ENCODE measurements around the gene GATD1. TPM values are rescaled to one million over a fixed set of nuclear protein-coding genes. Genes with fewer than 3 reads are reported as not detected.

GATD1 gene
- total RNA-seq, 1 experiment from 2014 or later: 67.7 TPM

DNA sequence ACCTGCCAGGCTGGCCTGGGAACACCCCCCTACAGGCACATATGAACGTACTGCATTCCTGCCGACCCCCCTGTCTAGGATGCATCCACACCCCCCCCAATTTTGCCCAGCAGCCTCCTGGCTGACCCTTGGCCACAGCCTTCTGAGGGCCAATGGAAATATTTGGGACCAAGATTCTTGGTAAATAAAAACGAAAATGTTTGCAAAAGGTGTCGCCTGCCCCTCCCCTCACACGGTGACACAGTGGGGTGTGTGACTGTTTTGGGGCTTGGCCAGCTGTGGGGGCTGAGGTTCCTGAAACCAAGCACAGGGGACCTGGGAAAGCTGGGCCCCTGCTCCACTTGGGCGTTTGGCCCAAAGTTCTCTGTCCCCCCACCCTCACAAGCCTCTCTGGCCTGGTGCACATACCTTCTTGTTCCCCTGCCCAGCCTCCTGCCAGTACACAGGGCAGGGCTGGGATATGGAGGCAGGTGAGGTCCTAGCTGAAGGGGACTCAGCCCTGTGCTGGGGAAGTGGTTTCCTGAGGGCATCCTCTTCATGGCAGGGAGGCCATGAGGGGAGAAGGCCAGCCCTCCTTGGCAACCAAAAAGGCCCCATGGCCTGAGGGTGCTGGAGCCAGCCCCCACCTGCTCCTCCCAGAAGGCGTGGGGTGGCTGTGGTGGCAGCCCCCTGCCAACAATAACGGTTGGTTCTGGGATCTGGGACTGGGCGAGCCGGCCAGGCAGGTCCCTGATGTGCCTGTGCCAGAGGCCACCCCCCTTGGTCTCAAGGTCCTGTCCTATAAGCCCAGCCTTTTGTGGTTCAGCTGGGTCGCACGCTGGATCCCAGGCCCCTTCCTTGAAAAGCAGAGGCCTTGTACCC lies 48.3 kb upstream of the GATD1 start:
- H3K9me3 Mint-ChIP-seq (ENCODE audit: unreplicated experiment): no peaks in the 10 kb centered on the region
- H3K27me3 Mint-ChIP-seq (ENCODE audit: insufficient read depth, unreplicated experiment): no peaks in the 10 kb centered on the region
- ChIA-PET CTCF (interaction anchor here (0.6 kb wide), 1 partner anchor 12 kb away, joined by 3 read pairs; no protein-coding TSS in a partner anchor), POLR2A (interaction anchor here (0.6 to 2.0 kb wide), 6 partner anchors 9 to 1009 kb away, joined by 3 to 8 read pairs (median 4); partner anchors contain the start of gene RPLP2)
- H3K4me1 Mint-ChIP-seq (ENCODE audit: insufficient read depth, unreplicated experiment): peaks cover 5% of the 10 kb centered on the region
- H3K36me3 Mint-ChIP-seq (ENCODE audit: insufficient read depth, unreplicated experiment): peaks cover 42% of the 10 kb centered on the region
- TF ChIP-seq, protein P1, sequence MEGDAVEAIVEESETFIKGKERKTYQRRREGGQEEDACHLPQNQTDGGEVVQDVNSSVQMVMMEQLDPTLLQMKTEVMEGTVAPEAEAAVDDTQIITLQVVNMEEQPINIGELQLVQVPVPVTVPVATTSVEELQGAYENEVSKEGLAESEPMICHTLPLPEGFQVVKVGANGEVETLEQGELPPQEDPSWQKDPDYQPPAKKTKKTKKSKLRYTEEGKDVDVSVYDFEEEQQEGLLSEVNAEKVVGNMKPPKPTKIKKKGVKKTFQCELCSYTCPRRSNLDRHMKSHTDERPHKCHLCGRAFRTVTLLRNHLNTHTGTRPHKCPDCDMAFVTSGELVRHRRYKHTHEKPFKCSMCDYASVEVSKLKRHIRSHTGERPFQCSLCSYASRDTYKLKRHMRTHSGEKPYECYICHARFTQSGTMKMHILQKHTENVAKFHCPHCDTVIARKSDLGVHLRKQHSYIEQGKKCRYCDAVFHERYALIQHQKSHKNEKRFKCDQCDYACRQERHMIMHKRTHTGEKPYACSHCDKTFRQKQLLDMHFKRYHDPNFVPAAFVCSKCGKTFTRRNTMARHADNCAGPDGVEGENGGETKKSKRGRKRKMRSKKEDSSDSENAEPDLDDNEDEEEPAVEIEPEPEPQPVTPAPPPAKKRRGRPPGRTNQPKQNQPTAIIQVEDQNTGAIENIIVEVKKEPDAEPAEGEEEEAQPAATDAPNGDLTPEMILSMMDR (IDR thresholded peaks at IDR 0.05; ENCODE audit: unreplicated experiment): no peak
- no peak overlapping the region for H3K27ac Mint-ChIP-seq (ENCODE audit: low read depth, unreplicated experiment)
- intact Hi-C loops (cut with micrococcal nuclease): no loop called here
- BruUV-seq (replicated peaks): no TSS peak
- no peak for DNase-seq (ENCODE audit: unreplicated experiment)
- no peak overlapping the region for H3K4me3 Mint-ChIP-seq (ENCODE audit: unreplicated experiment)

DNA sequence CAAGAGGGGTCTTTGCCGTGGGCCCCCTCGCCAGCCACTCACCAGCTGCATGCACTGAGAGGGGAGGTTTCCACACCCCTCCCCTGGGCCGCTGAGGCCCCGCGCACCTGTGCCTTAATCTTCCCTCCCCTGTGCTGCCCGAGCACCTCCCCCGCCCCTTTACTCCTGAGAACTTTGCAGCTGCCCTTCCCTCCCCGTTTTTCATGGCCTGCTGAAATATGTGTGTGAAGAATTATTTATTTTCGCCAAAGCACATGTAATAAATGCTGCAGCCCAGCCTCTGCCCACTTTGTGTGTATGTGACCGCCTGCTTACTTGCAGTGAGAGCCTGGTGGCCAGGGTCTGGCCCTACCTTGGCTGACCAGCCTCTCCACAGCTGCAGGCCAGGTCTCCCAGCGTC lies 47.7 kb upstream of the GATD1 start:
- Mint-ChIP-seq H3K27ac (ENCODE audit: low read depth, unreplicated experiment) (no peak overlapping the region), H3K4me1 (ENCODE audit: insufficient read depth, unreplicated experiment) (peaks cover 5% of the 10 kb centered on the region), H3K9me3 (ENCODE audit: unreplicated experiment) (no peaks in the 10 kb centered on the region), H3K36me3 (ENCODE audit: insufficient read depth, unreplicated experiment) (peaks cover 42% of the 10 kb centered on the region), H3K27me3 (ENCODE audit: insufficient read depth, unreplicated experiment) (no peaks in the 10 kb centered on the region), H3K4me3 (ENCODE audit: unreplicated experiment) (no peak overlapping the region)
- no peak for DNase-seq (ENCODE audit: unreplicated experiment)
- ChIA-PET POLR2A (interaction anchor here (0.6 to 2.0 kb wide), 6 partner anchors 8 to 94 kb away, joined by 3 to 8 read pairs (median 4); partner anchors contain the start of genes CD151 and RPLP2), CTCF (interaction anchor here (0.6 kb wide), 1 partner anchor 13 kb away, joined by 3 read pairs; no protein-coding TSS in a partner anchor)
- intact Hi-C loops (cut with micrococcal nuclease): no loop called here
- BruUV-seq (replicated peaks): no TSS peak
- TF ChIP-seq, protein P1 (IDR thresholded peaks at IDR 0.05; ENCODE audit: unreplicated experiment): no peak

DNA sequence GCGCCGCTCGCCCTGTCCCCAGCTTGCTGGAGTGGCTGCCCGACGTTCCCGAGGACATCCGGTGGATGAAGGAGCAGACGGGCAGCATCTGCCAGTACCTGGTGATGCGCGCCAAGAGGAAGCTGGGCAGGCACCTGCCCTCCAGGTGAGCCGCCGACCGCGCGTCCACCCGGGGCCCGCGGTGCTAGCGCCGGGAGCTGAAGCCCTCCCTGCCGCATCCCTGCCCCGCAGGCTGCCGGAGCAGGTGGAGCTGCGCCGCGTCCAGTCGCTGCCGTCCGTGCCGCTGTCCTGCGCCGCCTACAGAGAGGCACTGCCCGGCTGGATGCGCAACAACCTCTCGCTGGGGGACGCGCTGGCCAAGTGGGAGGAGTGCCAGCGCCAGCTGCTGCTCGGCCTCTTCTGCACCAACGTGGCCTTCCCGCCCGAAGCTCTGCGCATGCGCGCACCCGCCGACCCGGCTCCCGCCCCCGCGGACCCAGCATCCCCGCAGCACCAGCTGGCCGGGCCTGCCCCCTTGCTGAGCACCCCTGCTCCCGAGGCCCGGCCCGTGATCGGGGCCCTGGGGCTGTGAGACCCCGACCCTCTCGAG lies 47.1 kb upstream of the GATD1 start:
- intact Hi-C loops (cut with micrococcal nuclease): no loop called here
- Mint-ChIP-seq H3K27ac (ENCODE audit: low read depth, unreplicated experiment) (no peak overlapping the region), H3K27me3 (ENCODE audit: insufficient read depth, unreplicated experiment) (no peaks in the 10 kb centered on the region), H3K9me3 (ENCODE audit: unreplicated experiment) (no peaks in the 10 kb centered on the region), H3K4me3 (ENCODE audit: unreplicated experiment) (no peak overlapping the region), H3K4me1 (ENCODE audit: insufficient read depth, unreplicated experiment) (peaks cover 5% of the 10 kb centered on the region), H3K36me3 (ENCODE audit: insufficient read depth, unreplicated experiment) (peaks cover 42% of the 10 kb centered on the region)
- ChIA-PET POLR2A (interaction anchor here (0.6 to 2.0 kb wide), 5 partner anchors 9 to 16 kb away, joined by 3 to 8 read pairs (median 4); partner anchors contain the start of genes CD151 and RPLP2), CTCF (interaction anchor here (0.6 kb wide), 1 partner anchor 13 kb away, joined by 3 read pairs; no protein-coding TSS in a partner anchor)
- no peak for DNase-seq (ENCODE audit: unreplicated experiment)
- BruUV-seq (replicated peaks): no TSS peak
- TF ChIP-seq, protein P1 (IDR thresholded peaks at IDR 0.05; ENCODE audit: unreplicated experiment): no peak
